Measurements from ENCODE around the gene CD9. TPM values are rescaled to one million over a fixed set of nuclear protein-coding genes. Genes with fewer than 3 reads are reported as not detected.

CD9 gene
- total RNA-seq, 2 experiments from 2014 or later, result 1.5 to 2.3 TPM

DNA sequence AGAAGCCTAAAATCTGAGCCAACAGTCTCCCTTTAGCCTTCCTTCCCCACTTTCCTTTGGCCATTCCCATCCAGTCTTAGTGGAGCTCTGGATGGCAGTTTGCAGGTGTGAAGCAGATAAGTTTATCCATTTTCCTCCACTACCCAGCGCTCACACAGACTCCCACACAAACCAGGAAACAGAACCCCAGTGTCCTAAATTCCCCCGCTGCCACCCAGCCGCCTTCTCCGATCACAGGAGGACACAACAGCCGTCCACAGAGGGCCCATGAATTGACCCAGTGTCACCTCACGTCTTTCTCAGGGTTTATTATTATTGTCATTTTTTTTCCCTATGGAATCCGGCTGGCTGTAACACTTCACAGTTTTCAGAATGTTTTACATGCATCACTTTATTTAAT lies 16.4 kb downstream of the CD9 start:
- H3K9me3 Mint-ChIP-seq, result no peaks in the 10 kb centered on the region
- H3K4me1 Mint-ChIP-seq (ENCODE audit: low read depth), result peaks cover 13% of the 10 kb centered on the region
- peaks cover 4% of the 10 kb centered on the region for H3K27me3 Mint-ChIP-seq
- no peak for DNase-seq
- no peak overlapping the region for H3K27ac Mint-ChIP-seq
- POLR2A ChIA-PET, result no interaction called here
- intact Hi-C loops (cut with micrococcal nuclease), result no loop called here
- no peaks in the 10 kb centered on the region for H3K36me3 Mint-ChIP-seq
- no peak overlapping the region for H3K4me3 Mint-ChIP-seq
- CTCF ChIA-PET, result interaction anchor here (6.8 kb wide), 1 partner anchor 20 kb away, joined by 26 read pairs; no protein-coding TSS in a partner anchor

DNA sequence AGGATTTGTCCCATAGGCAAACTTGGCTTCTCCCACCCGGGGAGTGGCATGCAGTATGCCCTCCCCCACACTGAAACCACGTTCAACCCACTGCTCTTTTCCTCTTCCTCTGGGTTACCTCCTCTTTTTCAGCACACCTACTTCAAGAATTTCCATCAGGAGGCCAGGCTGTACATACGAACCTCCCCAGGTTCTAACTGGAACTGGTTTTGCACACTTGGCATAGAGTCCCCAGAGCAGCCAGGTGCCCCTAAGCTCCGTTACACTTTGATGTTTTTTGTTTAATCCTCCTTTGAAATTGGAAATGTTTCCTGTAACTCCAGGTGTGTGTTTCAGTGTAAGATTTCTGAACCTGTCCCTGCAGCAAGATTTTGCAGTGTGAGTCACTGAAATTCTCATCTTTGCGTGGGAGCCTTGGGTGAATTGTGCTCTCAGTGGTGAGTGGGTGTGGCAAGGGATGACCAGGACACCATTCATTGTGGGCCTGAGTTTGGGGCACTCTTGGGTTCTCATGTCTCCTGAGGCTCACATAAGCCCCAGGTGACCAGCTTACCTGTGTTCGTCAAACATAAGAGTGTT lies 18.2 kb downstream of the CD9 start:
- Mint-ChIP-seq H3K36me3 (no peaks in the 10 kb centered on the region), H3K4me3 (no peak overlapping the region), H3K27me3 (peaks cover 4% of the 10 kb centered on the region), H3K9me3 (no peaks in the 10 kb centered on the region), H3K27ac (no peak overlapping the region), H3K4me1 (ENCODE audit: low read depth) (peaks cover 13% of the 10 kb centered on the region)
- ChIA-PET CTCF (interaction anchor here (1.1 to 6.8 kb wide), 2 partner anchors 22 to 60 kb away, joined by 3 to 26 read pairs; no protein-coding TSS in a partner anchor), POLR2A (no interaction called here)
- no peak for DNase-seq
- intact Hi-C loops (cut with micrococcal nuclease), result no loop called here

DNA sequence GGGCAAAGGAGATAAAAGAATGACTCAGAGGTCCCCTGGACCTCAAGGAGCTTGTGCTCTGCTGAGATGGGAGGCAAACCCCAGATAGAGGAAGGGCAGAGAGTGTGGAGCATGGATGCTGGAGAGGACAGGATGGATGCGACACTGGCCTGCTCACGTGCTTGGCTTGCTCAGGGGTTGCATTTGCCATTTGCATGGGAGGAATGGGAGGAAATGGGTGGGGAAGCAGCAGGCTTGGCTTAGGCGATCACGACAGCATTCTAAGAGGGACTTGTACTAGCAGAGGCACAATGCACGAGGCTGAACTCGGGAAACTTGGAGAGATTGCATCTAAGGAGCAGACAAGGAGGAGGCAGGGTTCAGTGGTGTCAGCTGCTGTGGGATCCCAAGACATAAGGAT lies 19.8 kb downstream of the CD9 start:
- Mint-ChIP-seq H3K36me3 (no peaks in the 10 kb centered on the region), H3K4me3 (no peak overlapping the region), H3K27ac (no peak overlapping the region), H3K27me3 (peaks cover 2% of the 10 kb centered on the region), H3K4me1 (ENCODE audit: low read depth) (peaks cover 13% of the 10 kb centered on the region), H3K9me3 (no peaks in the 10 kb centered on the region)
- intact Hi-C loops (cut with micrococcal nuclease), result no loop called here
- ChIA-PET POLR2A (no interaction called here), CTCF (no interaction called here)
- DNase-seq, result no peak

DNA sequence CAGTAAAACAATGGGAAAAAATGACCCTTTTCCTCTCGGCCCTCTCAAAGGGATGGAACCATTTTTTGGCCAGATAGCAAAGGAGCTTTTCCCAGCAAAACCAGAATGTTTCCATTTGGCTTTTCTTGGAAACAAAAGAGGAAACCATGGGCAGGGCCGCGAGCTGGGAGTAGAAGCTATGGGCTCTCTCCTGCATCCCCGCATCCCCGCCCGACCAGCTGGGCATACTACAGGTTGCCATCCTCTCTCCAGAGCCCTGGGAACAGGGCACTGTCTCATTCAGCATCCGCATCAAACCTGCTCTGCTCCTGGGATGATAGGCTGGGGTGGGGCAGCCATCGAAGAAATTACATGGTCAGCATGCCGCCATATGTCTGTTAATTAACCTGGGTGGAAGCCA lies 20.9 kb downstream of the CD9 start:
- H3K27me3 Mint-ChIP-seq, result peaks cover 2% of the 10 kb centered on the region
- POLR2A ChIA-PET, result no interaction called here
- intact Hi-C loops (cut with micrococcal nuclease), result no loop called here

DNA sequence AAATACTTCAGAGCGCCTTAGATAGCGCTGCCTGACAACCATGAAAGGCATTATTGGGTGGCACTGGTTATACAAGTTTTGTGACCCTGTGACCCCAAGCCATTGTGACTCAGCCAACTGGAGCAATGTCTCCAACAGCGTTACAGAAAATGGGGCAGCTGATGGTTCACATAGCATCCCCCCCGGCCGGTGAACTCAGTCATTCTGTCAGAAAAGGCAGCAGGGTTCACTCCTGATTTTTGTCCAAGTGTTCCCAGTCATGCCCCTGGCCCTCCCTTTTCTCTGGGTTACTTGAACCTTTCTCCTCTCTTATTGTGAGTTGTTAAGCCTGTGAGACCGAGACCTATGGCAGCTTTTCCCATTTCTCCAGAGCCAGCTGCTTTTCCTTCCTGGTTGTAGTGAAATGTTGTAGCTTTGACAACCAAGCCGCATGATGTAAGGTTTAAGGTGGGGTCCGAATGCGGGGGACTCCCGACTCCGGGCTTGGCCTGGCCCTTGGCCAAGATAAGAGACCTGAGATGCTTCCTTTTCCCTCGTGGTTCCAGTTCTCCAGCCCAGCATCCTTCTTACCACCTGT lies 22.0 kb downstream of the CD9 start:
- Mint-ChIP-seq H3K4me3 (no peak overlapping the region), H3K36me3 (no peaks in the 10 kb centered on the region), H3K9me3 (no peaks in the 10 kb centered on the region), H3K27ac (no peak overlapping the region), H3K27me3 (no peaks in the 10 kb centered on the region), H3K4me1 (ENCODE audit: low read depth) (peaks cover 7% of the 10 kb centered on the region)
- intact Hi-C loops (cut with micrococcal nuclease), result no loop called here
- CTCF ChIA-PET, result interaction anchor here (1.5 kb wide), 1 partner anchor 26 kb away, joined by 4 read pairs; no protein-coding TSS in a partner anchor
- POLR2A ChIA-PET, result interaction anchor here (0.6 kb wide), 1 partner anchor 89 kb away, joined by 4 read pairs; no protein-coding TSS in a partner anchor
- no peak for DNase-seq

More for the DNA sequence above, 20.9 kb downstream of the CD9 start:
- no peak overlapping the region for H3K27ac Mint-ChIP-seq
- H3K4me3 Mint-ChIP-seq, result no peak overlapping the region
- H3K9me3 Mint-ChIP-seq, result no peaks in the 10 kb centered on the region
- no peak for DNase-seq
- peaks cover 12% of the 10 kb centered on the region for H3K4me1 Mint-ChIP-seq (ENCODE audit: low read depth)
- CTCF ChIA-PET, result interaction anchor here (0.5 kb wide), 1 partner anchor 26 kb away, joined by 4 read pairs; no protein-coding TSS in a partner anchor
- no peaks in the 10 kb centered on the region for H3K36me3 Mint-ChIP-seq

DNA sequence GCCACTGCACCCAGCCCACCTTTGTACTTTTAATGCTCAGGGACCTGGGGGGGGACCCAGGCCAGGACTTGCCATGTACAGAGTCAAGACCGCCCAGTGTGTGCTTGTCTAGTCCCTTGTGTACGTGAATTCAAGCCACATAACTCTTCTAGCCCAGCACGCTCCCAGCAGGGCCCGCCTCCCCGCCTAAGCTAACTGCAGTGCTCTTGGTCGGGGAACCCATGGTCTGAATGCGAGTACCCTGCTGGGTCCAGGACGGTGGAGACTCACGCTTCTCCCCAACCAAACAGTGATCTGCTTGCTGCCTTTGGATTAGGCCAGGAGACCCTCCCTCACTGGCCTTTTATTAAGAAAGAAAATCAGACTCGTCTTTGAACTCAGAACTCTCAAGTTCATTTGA lies 23.3 kb downstream of the CD9 start:
- no peak overlapping the region for H3K27ac Mint-ChIP-seq
- ChIA-PET POLR2A (no interaction called here), CTCF (interaction anchor here (1.5 kb wide), 1 partner anchor 28 kb away, joined by 4 read pairs; no protein-coding TSS in a partner anchor)
- H3K27me3 Mint-ChIP-seq, result no peaks in the 10 kb centered on the region
- no peaks in the 10 kb centered on the region for H3K9me3 Mint-ChIP-seq
- H3K4me3 Mint-ChIP-seq, result no peak overlapping the region
- intact Hi-C loops (cut with micrococcal nuclease), result no loop called here
- peaks cover 3% of the 10 kb centered on the region for H3K4me1 Mint-ChIP-seq (ENCODE audit: low read depth)
- no peaks in the 10 kb centered on the region for H3K36me3 Mint-ChIP-seq
- DNase-seq, result no peak

DNA sequence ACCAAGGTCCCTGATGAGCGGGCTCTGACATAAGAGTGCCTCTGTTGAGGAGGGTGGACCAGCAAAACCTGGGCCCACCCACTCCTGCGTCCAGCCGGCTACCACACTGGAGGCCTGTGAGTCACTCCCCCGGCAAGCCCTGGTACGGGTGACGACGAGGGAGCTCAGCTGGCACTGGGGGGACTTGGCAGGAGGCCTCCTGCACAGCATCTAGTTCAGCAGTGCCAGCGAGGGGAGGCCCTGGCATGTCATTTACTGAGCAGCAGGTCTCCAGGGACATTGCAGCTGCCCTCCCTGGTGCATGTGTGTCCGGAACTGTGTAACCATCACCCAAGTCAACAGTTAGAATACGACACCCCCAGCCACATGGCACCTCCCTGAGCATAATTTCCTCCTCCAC lies 24.4 kb downstream of the CD9 start:
- Mint-ChIP-seq H3K27me3 (no peaks in the 10 kb centered on the region), H3K4me3 (no peak overlapping the region), H3K36me3 (no peaks in the 10 kb centered on the region), H3K27ac (no peak overlapping the region), H3K9me3 (no peaks in the 10 kb centered on the region), H3K4me1 (ENCODE audit: low read depth) (no peaks in the 10 kb centered on the region)
- intact Hi-C loops (cut with micrococcal nuclease), result no loop called here
- DNase-seq, result no peak
- CTCF ChIA-PET, result no interaction called here
- POLR2A ChIA-PET, result no interaction called here

DNA sequence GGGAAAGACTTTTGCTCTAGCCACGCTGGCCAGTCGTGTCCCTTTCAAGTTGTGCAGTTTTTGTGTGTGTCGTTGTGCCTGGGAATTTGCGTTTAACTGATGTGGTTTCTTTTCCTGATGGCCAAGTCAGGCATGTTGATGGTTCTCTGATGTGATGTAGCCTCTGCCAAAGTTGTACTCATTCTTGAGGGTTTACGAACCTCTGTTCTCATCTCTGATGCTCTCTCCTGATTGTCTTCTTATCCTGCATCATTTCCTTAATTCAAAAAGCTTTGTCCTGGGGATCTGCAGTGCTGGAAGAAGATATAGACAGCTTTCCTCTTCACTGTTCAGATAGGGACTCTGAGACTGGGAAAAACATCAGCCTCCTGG lies 25.4 kb downstream of the CD9 start:
- H3K9me3 Mint-ChIP-seq, result no peaks in the 10 kb centered on the region
- no peaks in the 10 kb centered on the region for H3K36me3 Mint-ChIP-seq
- no peak overlapping the region for H3K27ac Mint-ChIP-seq
- no peak overlapping the region for H3K4me3 Mint-ChIP-seq
- POLR2A ChIA-PET, result no interaction called here
- CTCF ChIA-PET, result interaction anchor here (1.3 kb wide), 1 partner anchor 237 kb away, joined by 3 read pairs; no protein-coding TSS in a partner anchor
- H3K27me3 Mint-ChIP-seq, result no peaks in the 10 kb centered on the region
- no peak for DNase-seq
- intact Hi-C loops (cut with micrococcal nuclease), result no loop called here
- peaks cover 4% of the 10 kb centered on the region for H3K4me1 Mint-ChIP-seq (ENCODE audit: low read depth)

DNA sequence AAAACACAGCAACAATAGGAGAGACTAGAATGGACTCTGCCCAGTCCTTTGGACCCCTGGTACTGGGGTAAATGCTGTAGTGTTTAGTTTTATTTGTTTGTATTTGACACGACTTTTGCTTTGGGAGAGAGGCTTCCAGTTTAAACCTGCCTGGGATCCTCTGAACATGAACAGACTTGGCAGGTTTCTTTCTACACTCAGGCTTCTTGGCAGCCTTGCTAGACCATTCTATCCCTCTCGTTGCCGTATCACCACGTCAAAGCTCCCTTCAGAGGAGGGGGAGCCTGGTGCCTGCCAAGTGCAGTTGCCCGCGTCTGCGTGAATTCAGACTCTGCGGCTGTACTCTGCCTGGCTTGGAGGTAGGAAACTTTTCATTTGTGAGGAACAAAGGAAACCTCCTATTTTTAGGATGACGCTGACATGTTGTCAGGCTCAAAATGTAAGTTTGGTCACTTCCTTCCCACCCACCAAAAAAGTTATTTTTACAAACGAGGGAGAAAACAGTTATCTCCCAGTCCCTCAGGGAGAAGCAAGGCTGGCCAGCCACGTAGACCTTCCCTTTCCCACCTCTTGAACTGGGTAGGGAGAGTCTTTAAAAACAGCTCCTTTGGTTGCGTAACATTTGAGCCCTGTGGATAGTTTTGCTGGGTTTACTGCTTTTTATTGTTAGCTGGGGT lies 25.9 kb downstream of the CD9 start:
- Mint-ChIP-seq H3K27me3 (no peaks in the 10 kb centered on the region), H3K4me1 (ENCODE audit: low read depth) (peaks cover 9% of the 10 kb centered on the region), H3K9me3 (no peaks in the 10 kb centered on the region), H3K4me3 (no peak overlapping the region), H3K27ac (no peak overlapping the region), H3K36me3 (no peaks in the 10 kb centered on the region)
- no peak for DNase-seq
- intact Hi-C loops (cut with micrococcal nuclease), result no loop called here
- CTCF ChIA-PET, result interaction anchor here (1.3 kb wide), 1 partner anchor 238 kb away, joined by 3 read pairs; no protein-coding TSS in a partner anchor
- POLR2A ChIA-PET, result no interaction called here

DNA sequence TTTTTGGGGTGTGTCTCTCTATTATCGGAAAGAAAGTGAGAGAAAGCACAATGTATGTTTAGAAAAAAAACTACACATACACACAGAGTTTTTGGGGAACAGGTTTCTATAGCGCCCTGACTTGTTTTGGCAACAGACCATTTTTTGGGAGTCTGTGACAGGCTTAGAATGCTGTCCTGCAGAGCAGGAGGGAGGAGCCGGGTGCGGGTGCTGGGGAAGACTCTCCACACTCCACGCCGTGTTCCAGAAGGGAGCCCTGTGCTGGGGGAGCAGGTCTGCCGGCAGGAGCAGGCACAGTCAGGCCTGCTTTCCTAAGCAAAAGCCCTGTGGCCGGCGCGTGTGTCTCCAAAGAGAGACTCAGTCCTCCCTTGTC lies 26.5 kb downstream of the CD9 start:
- Mint-ChIP-seq H3K9me3 (no peaks in the 10 kb centered on the region), H3K27me3 (no peaks in the 10 kb centered on the region), H3K27ac (no peak overlapping the region), H3K4me1 (ENCODE audit: low read depth) (peaks cover 9% of the 10 kb centered on the region), H3K36me3 (no peaks in the 10 kb centered on the region), H3K4me3 (no peak overlapping the region)
- ChIA-PET POLR2A (no interaction called here), CTCF (interaction anchor here (1.3 kb wide), 1 partner anchor 238 kb away, joined by 3 read pairs; no protein-coding TSS in a partner anchor)
- DNase-seq, result no peak
- intact Hi-C loops (cut with micrococcal nuclease), result no loop called here

DNA sequence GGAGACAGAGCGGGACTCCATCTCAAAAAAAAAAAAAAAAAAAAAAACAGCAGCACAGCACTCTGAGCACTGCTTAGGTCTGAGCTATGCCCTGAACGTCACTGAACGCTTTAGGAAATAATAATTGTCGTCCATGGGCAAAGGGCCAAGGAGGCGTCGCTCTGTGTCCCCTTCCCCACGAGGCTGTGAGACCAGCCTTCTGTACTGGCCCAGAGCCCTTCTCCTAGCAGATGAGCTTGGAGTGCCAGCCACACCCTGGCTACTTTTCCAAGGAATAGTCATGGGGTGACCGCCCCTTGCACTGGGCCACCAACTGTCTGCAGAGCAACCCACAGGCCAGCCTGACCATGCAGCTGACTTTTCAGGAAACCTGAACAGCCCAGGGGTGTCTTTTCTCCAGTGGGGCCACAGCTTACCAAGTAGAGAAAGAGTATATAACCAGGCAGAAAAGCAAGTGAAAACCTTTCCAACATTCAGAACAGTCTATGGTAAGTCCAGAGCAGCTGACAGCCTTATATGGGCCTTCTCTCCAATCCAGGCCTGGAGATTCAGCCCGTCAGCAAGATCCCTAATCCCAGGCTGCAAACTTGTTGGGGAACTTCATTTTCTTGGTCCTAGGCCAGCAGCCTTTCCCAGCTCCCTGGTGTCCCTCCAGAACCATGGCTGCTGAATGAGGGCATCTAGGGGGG lies 28.5 kb downstream of the CD9 start:
- Mint-ChIP-seq H3K9me3 (no peaks in the 10 kb centered on the region), H3K4me3 (no peak overlapping the region), H3K27me3 (no peaks in the 10 kb centered on the region), H3K4me1 (ENCODE audit: low read depth) (peaks cover 9% of the 10 kb centered on the region), H3K27ac (no peak overlapping the region), H3K36me3 (no peaks in the 10 kb centered on the region)
- CTCF ChIA-PET, result interaction anchor here (0.8 to 0.9 kb wide), 2 partner anchors 33 to 47 kb away, joined by 3 to 4 read pairs; no protein-coding TSS in a partner anchor
- intact Hi-C loops (cut with micrococcal nuclease), result no loop called here
- POLR2A ChIA-PET, result interaction anchor here (0.6 kb wide), 1 partner anchor 15 kb away, joined by 3 read pairs; no protein-coding TSS in a partner anchor
- DNase-seq, result no peak

All from activated CD4-positive, alpha-beta memory T cell treated with anti-CD3 and anti-CD28 coated beads for 36 hours (primary cell).